GOT3 (cell line): ENCODE measurements around the gene SNX19.

Experiments used
- DNase-seq: peaks from one replicate; lab custom pipeline; 2025; ENCODE audit warnings: mixed read lengths; lab: John Stamatoyannopoulos, UW

Gene SNX19

GRCh38 chr11:130839981-130840666, 76.2 kb downstream of the SNX19 start:
- DNase-seq, result no peak

- no peak for DNase-seq
These were observed 79.1 kb downstream of the SNX19 start for GRCh38 chr11:130837194-130837593.

- no peak for DNase-seq
These were observed 81.4 kb downstream of the SNX19 start for GRCh38 chr11:130834886-130835285.

- no peak for DNase-seq
These were observed 83.5 kb downstream of the SNX19 start for GRCh38 chr11:130832566-130833425.

GRCh38 chr11:130831976-130832375, 84.3 kb downstream of the SNX19 start:
- DNase-seq, result no peak

GRCh38 chr11:130831506-130831905, 84.8 kb downstream of the SNX19 start:
- no peak for DNase-seq

GRCh38 chr11:130830566-130830965, 85.7 kb downstream of the SNX19 start:
- DNase-seq, result no peak

- no peak for DNase-seq
These were observed 86.3 kb downstream of the SNX19 start for GRCh38 chr11:130829920-130830511.

GRCh38 chr11:130828741-130829140, 87.5 kb downstream of the SNX19 start:
- DNase-seq, result no peak

- no peak for DNase-seq
These were observed 88.6 kb downstream of the SNX19 start for GRCh38 chr11:130827451-130828377.

GRCh38 chr11:130826572-130826971, 89.7 kb downstream of the SNX19 start:
- DNase-seq, result no peak

- no peak for DNase-seq
These were observed 90.3 kb downstream of the SNX19 start for GRCh38 chr11:130825983-130826382.

- DNase-seq, result no peak
These were observed 90.7 kb downstream of the SNX19 start for GRCh38 chr11:130825561-130825960.
